GM19455 (cell line): Measurements from ENCODE around the gene ABCB4.

Source experiments
- ATAC-seq: cut with Tn5 transposase; IDR thresholded peaks from one replicate; pipeline ENCODE4 v1.9.1; 2021; ENCODE audit not compliant: unreplicated experiment

The ABCB4 gene

DNA sequence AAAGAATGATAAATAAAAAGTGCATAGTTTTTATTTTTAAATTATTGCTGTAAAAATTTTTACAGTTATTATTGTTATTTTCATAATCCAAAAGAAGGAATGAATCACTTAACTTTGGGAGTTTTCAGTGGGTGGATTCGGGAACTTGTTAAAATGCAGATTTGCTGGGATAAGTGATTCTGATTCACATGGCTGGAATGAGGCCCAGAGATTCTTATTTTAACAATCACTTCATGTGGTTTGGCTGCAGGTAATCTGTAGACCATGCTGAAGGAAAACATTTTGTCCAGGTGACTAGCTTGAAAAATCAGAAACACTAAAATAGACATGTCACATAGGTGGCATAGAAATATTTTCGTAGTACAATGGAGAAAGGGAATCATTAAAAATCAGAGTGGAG is 116.1 kb downstream of the ABCB4 start:
- no peak for ATAC-seq

DNA sequence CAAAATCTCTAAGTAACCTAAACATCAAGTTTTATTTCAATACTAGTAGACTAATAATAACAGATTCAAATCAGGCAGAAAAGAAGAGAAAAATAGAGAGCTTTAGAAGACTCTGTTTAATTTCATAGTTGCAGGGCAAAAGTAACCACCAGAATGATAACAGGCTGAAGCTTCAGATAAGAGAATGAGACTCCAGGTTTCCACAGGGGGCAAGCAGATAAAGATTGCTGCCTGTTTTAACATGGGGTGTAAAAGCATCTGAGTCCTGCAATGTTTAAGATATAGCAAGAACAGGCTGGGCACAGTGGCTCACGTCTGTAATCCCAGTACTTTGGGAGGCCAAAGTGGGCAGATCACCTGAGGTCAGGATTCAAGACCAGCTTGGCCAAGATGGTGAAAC is 119.0 kb downstream of the ABCB4 start:
- no peak for ATAC-seq

DNA sequence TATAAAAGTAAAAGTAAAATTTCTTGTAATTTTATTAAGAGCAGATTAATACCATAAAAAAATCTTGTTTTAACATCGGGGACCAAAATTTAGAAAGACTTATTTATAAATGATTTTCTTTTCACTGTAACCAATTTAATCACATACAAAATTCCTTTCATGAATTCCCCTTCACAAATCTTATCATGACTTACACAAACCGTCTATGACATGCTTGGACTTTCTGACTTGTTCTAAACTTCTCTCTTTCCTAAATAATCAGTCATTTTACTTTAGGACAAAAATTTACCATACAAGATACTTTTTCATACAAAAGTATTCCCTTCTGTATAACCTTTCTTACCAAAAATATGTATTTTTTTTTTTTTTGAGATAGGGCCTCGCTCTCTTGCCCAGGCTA is 120.7 kb downstream of the ABCB4 start:
- no peak for ATAC-seq
